ENCODE data around the gene RAD21L1. TPM values are rescaled to one million over a fixed set of nuclear protein-coding genes. Genes with fewer than 3 reads are reported as not detected.
A peak's percentile ranks its signal among the peaks of the same experiment; 100 is the strongest.

Gene RAD21L1
- polyA plus RNA-seq, 2 of the 4 experiments (the other 2 are of a cell fraction): not detected

- Histone ChIP-seq H3K9me3 (no peaks in the 10 kb centered on the region), H3K4me1 (no peaks in the 10 kb centered on the region), H3K27ac (no peak overlapping the region), H3K4me3 (no peak overlapping the region), H3K4me2 (no peak overlapping the region)
- ChIA-PET CTCF (interaction anchor here (0.5 to 2.6 kb wide), 6 partner anchors 9 to 156 kb away, joined by 3 to 6 read pairs (median 4); no protein-coding TSS in a partner anchor), POLR2A (no interaction called here)
- FAIRE-seq: peak; percentile 51
- 83% methylated on average over 7 of the region's 7 CpGs for WGBS (ENCODE audit: missing lambda C conversion rate)
- ATAC-seq: no peak
- TF ChIP-seq MAFK (IDR thresholded peaks at IDR 0.05; ENCODE audit: partially characterized antibody) (peak; percentile 28), HEYL (CRISPR knock-in tag; IDR thresholded peaks at IDR 0.05) (no peak), ESRRA (IDR thresholded peaks at IDR 0.05; ENCODE audit: borderline replicate concordance, low read length) (no peak), ATOH8 (CRISPR knock-in tag; IDR thresholded peaks at IDR 0.05; ENCODE audit: low read depth) (no peak)
- no peak for DNase-seq (ENCODE audit: low read depth in 1 of 2, low spot score in 1 of 2)
Measured at GRCh38 chr20:1281279-1282057, 55.6 kb downstream of the RAD21L1 start.

GRCh38 chr20:1282966-1283365, 57.1 kb downstream of the RAD21L1 start:
- POLR2A ChIA-PET: no interaction called here
- CTCF ChIA-PET: interaction anchor here (0.7 to 2.3 kb wide), 6 partner anchors 8 to 41 kb away, joined by 3 to 6 read pairs (median 4); no protein-coding TSS in a partner anchor
- Histone ChIP-seq H3K4me1 (no peaks in the 10 kb centered on the region), H3K27ac (no peak overlapping the region), H3K4me2 (no peak overlapping the region), H3K9me3 (no peaks in the 10 kb centered on the region), H3K4me3 (no peak overlapping the region)
- FAIRE-seq (no peak), DNase-seq (ENCODE audit: low read depth in 1 of 2, low spot score in 1 of 2) (no peak), ATAC-seq (no peak)
- whole genome bisulfite sequencing (ENCODE audit: missing lambda C conversion rate): 64% methylated on average over 3 of the region's 3 CpGs
- TF ChIP-seq KDM5A (IDR thresholded peaks at IDR 0.05): no peak
- TF ChIP-seq BHLHE40 (IDR thresholded peaks at IDR 0.05; ENCODE audit: low read depth, low read length): no peak
- TF ChIP-seq HOXB13 (CRISPR knock-in tag; IDR thresholded peaks at IDR 0.05; ENCODE audit: low read depth): no peak
- no peak for TF ChIP-seq MAX (IDR thresholded peaks at IDR 0.05)
- no peak for TF ChIP-seq RCOR1 (IDR thresholded peaks at IDR 0.05; ENCODE audit: low read depth, low read length)
- TF ChIP-seq GATA3 (IDR thresholded peaks at IDR 0.05; ENCODE audit: borderline replicate concordance): no peak
- no peak for TF ChIP-seq RAD21 (conservative IDR thresholded peaks at IDR 0.05 in 1 of 2, IDR thresholded peaks at IDR 0.05 in 1 of 2)

GRCh38 chr20:1283522-1284510, 58.0 kb downstream of the RAD21L1 start:
- Histone ChIP-seq H3K27ac (no peak overlapping the region), H3K9me3 (no peaks in the 10 kb centered on the region), H3K4me2 (no peak overlapping the region), H3K4me3 (no peak overlapping the region), H3K4me1 (no peaks in the 10 kb centered on the region)
- DNase-seq (ENCODE audit: low read depth in 1 of 2, low spot score in 1 of 2): no peak
- TF ChIP-seq NR3C1 (IDR thresholded peaks at IDR 0.05) (no peak), MAZ (IDR thresholded peaks at IDR 0.05; ENCODE audit: borderline replicate concordance, low read depth, low read length) (no peak), PBX3 (IDR thresholded peaks at IDR 0.05) (no peak), TP53 (CRISPR knock-in tag; IDR thresholded peaks at IDR 0.05) (no peak), MAFK (IDR thresholded peaks at IDR 0.05; ENCODE audit: partially characterized antibody) (no peak), CBX8 (IDR thresholded peaks at IDR 0.05) (no peak), RFX5 (IDR thresholded peaks at IDR 0.05) (no peak), HOXA7 (CRISPR knock-in tag; IDR thresholded peaks at IDR 0.05) (no peak), NFE2L2 (conservative IDR thresholded peaks at IDR 0.05; ENCODE audit: low read length) (no peak), E2F6 (IDR thresholded peaks at IDR 0.05; ENCODE audit: borderline replicate concordance, low read depth) (no peak), ESRRA (IDR thresholded peaks at IDR 0.05; ENCODE audit: borderline replicate concordance, low read length) (no peak), SMC3 (IDR thresholded peaks at IDR 0.05) (no peak), FOXS1 (CRISPR knock-in tag; IDR thresholded peaks at IDR 0.05) (no peak), HMGXB4 (CRISPR knock-in tag; IDR thresholded peaks at IDR 0.05; ENCODE audit: borderline replicate concordance) (no peak), ELK1 (IDR thresholded peaks at IDR 0.05; ENCODE audit: low read depth, low read length) (no peak), MAX (IDR thresholded peaks at IDR 0.05) (no peak)
- FAIRE-seq: no peak
- 66% methylated on average over 9 of the region's 9 CpGs for WGBS (ENCODE audit: missing lambda C conversion rate)
- no peak for ATAC-seq
- POLR2A ChIA-PET: no interaction called here
- CTCF ChIA-PET: interaction anchor here (0.7 to 2.3 kb wide), 9 partner anchors 9 to 42 kb away, joined by 3 to 6 read pairs (median 4); partner anchors contain the start of gene SNPH
